Mammary epithelial cell (primary cell): ENCODE data around the gene CLRN1.

Experiments
- CTCF ChIP-seq, 2 donors: IDR thresholded peaks in 1 of 2; conservative IDR thresholded peaks in 1 of 2; 2 replicates each; pipeline ENCODE4 v1.5.1; 2011 to 2012; ENCODE audit warnings: inconsistent platforms in 2 of 2, low read length in 2 of 2, mild to moderate bottlenecking in 2 of 2, control low read depth in 1 of 2, low read depth in 1 of 2; ENCODE audit not compliant: insufficient read depth in 1 of 2; ENCODE audit errors: extremely low read depth in 1 of 2
- EZH2 ChIP-seq: IDR thresholded peaks from 2 replicates; pipeline ENCODE4 v1.6.1; 2012; ENCODE audit warnings: low read length, inconsistent platforms, borderline replicate concordance

GRCh38 chr3:150911771-150912170, 60.8 kb downstream of the CLRN1 start:
- TF ChIP-seq CTCF (conservative IDR thresholded peaks at IDR 0.05 in 1 of 2, IDR thresholded peaks at IDR 0.05 in 1 of 2; ENCODE audit: extremely low read depth in 1 of 2, insufficient read depth in 1 of 2, low read depth in 1 of 2, low read length in 2 of 2) (no peak), EZH2 (no peak)
